H9 (cell line): Measurements from ENCODE around the gene SLC24A4. TPM values are rescaled to one million over a fixed set of nuclear protein-coding genes. Genes with fewer than 3 reads are reported as not detected.

Experiments
- DNase-seq: peaks from one replicate; pipeline ENCODE4 v3.0.0-alpha.2; 2017
- H2AFZ ChIP-seq: one replicate; pipeline ENCODE4 v1.6.1; 2013; ENCODE audit warnings: mild to moderate bottlenecking, low read length, control low read depth, moderate library complexity
- H2AK5ac ChIP-seq: 2 replicates; pipeline ENCODE4 v1.6.1; 2013; ENCODE audit warnings: low read length, control low read depth, mixed read lengths; ENCODE audit not compliant: insufficient read length
- H2BK120ac ChIP-seq: one replicate; pipeline ENCODE4 v1.6.1; 2013; ENCODE audit warnings: low read depth, mild to moderate bottlenecking, low read length, control low read depth, inconsistent platforms; ENCODE audit not compliant: poor library complexity, severe bottlenecking
- H2BK12ac ChIP-seq: 2 replicates; pipeline ENCODE4 v1.6.1; 2013; ENCODE audit warnings: low read length, control low read depth, mixed read lengths, low read depth; ENCODE audit not compliant: insufficient read length
- H2BK15ac ChIP-seq: 2 replicates; pipeline ENCODE4 v1.6.1; 2013; ENCODE audit warnings: low read depth, low read length, control low read depth
- H2BK20ac ChIP-seq: one replicate; pipeline ENCODE4 v1.6.1; 2013; ENCODE audit warnings: low read depth, mild to moderate bottlenecking, low read length, control low read depth, inconsistent platforms; ENCODE audit not compliant: poor library complexity, severe bottlenecking
- H2BK5ac ChIP-seq: 2 replicates; pipeline ENCODE4 v1.6.1; 2013; ENCODE audit warnings: low read length, control low read depth, mixed read lengths; ENCODE audit not compliant: insufficient read length
- H3K14ac ChIP-seq: 2 replicates; pipeline ENCODE4 v1.6.1; 2013; ENCODE audit warnings: low read length, control low read depth; ENCODE audit not compliant: insufficient read depth
- H3K18ac ChIP-seq: 2 replicates; pipeline ENCODE4 v1.6.1; 2013; ENCODE audit warnings: low read depth, mild to moderate bottlenecking, mixed read lengths, low read length, control low read depth; ENCODE audit not compliant: insufficient read length
- H3K23ac ChIP-seq: 2 replicates; pipeline ENCODE4 v1.6.1; 2013; ENCODE audit warnings: low read length, control low read depth, mixed read lengths, low read depth; ENCODE audit not compliant: insufficient read length
- H3K23me2 ChIP-seq: 2 replicates; pipeline ENCODE4 v1.6.1; 2013; ENCODE audit warnings: low read depth, mild to moderate bottlenecking, mixed read lengths, low read length, control low read depth; ENCODE audit not compliant: insufficient read length, poor library complexity, severe bottlenecking
- H3K27ac ChIP-seq: 2 replicates; pipeline ENCODE4 v1.5.1; 2013; ENCODE audit warnings: low read length, control low read depth, mixed read lengths, low read depth; ENCODE audit not compliant: insufficient read length
- H3K27me3 ChIP-seq: 2 replicates; pipeline ENCODE4 v1.6.1; 2013; ENCODE audit warnings: low read length, control low read depth, inconsistent platforms; ENCODE audit not compliant: insufficient read depth
- H3K4ac ChIP-seq: 2 replicates; pipeline ENCODE4 v1.6.1; 2013; ENCODE audit warnings: low read depth, mild to moderate bottlenecking, control low read depth, inconsistent platforms, low read length, moderate library complexity
- H3K4me1 ChIP-seq: 2 replicates; pipeline ENCODE4 v1.6.1; 2013; ENCODE audit warnings: low read length, control low read depth, inconsistent platforms; ENCODE audit not compliant: insufficient read depth
- H3K4me2 ChIP-seq: 2 replicates; pipeline ENCODE4 v1.6.1; 2013; ENCODE audit warnings: low read length, control low read depth, mixed read lengths; ENCODE audit not compliant: insufficient read length, insufficient read depth
- H3K56ac ChIP-seq: 2 replicates; pipeline ENCODE4 v1.6.1; 2013; ENCODE audit warnings: low read depth, mild to moderate bottlenecking, mixed read lengths, low read length, control low read depth; ENCODE audit not compliant: insufficient read length
- H3K79me1 ChIP-seq: 2 replicates; pipeline ENCODE4 v1.6.1; 2013; ENCODE audit warnings: low read depth, mild to moderate bottlenecking, moderate library complexity, low read length, control low read depth, inconsistent platforms; ENCODE audit not compliant: insufficient read depth, poor library complexity, severe bottlenecking
- H3K79me2 ChIP-seq: 2 replicates; pipeline ENCODE4 v1.6.1; 2013; ENCODE audit warnings: low read length, control low read depth, inconsistent platforms; ENCODE audit not compliant: insufficient read depth
- H3K9ac ChIP-seq: 2 replicates; pipeline ENCODE4 v1.6.1; 2013; ENCODE audit warnings: low read length, control low read depth, mixed read lengths; ENCODE audit not compliant: insufficient read length; ENCODE audit errors: extremely low read depth
- H3K9me3 ChIP-seq: one replicate; pipeline ENCODE4 v1.6.1; 2013; ENCODE audit warnings: low read depth, low read length, inconsistent platforms; ENCODE audit not compliant: control insufficient read depth
- H3T11ph ChIP-seq: one replicate; pipeline ENCODE4 v1.6.1; 2013; ENCODE audit warnings: mild to moderate bottlenecking, low read length, control low read depth, inconsistent platforms
- H4K20me1 ChIP-seq: one replicate; pipeline ENCODE4 v1.6.1; 2013; ENCODE audit not compliant: control insufficient read depth, insufficient read length, insufficient read depth
- H4K5ac ChIP-seq: 2 replicates; pipeline ENCODE4 v1.6.1; 2013; ENCODE audit warnings: low read depth, mild to moderate bottlenecking, mixed read lengths, low read length, control low read depth; ENCODE audit not compliant: insufficient read length
- H4K8ac ChIP-seq: replicated peaks from 2 replicates; pipeline ENCODE4 v1.6.1; 2013; ENCODE audit warnings: low read length, control low read depth, mixed read lengths, low read depth; ENCODE audit not compliant: insufficient read length
- H4K91ac ChIP-seq: 2 replicates; pipeline ENCODE4 v1.6.1; 2013; ENCODE audit warnings: low read depth, mild to moderate bottlenecking, moderate library complexity, mixed read lengths, low read length, control low read depth; ENCODE audit not compliant: insufficient read length
- H3K27ac Mint-ChIP-seq, 3 experiments: 2 replicates in 2 of 3; 3 replicates in 1 of 3; pipeline ENCODE4 v1.8.0; 2020 to 2021; ENCODE audit warnings: mixed read lengths in 3 of 3, mild to moderate bottlenecking in 1 of 3, moderate library complexity in 1 of 3
- H3K27me3 Mint-ChIP-seq: 2 replicates; pipeline ENCODE4 v1.8.0; 2021; ENCODE audit warnings: low read depth, mild to moderate bottlenecking, moderate library complexity, mixed read lengths
- H3K36me3 Mint-ChIP-seq, 3 experiments: 2 replicates in 2 of 3; 3 replicates in 1 of 3; pipeline ENCODE4 v1.8.0; 2020 to 2021; ENCODE audit warnings: low read depth in 3 of 3, mixed read lengths in 3 of 3; ENCODE audit not compliant: insufficient read depth in 1 of 3
- H3K4me1 Mint-ChIP-seq, 2 experiments: 2 replicates each; pipeline ENCODE4 v1.8.0; 2020; ENCODE audit warnings: mixed read lengths in 2 of 2
- H3K4me3 Mint-ChIP-seq, 2 experiments: 2 replicates in 1 of 2; 3 replicates in 1 of 2; pipeline ENCODE4 v1.8.0; 2020 to 2021; ENCODE audit warnings: mild to moderate bottlenecking in 2 of 2, mixed read lengths in 2 of 2, moderate library complexity in 1 of 2
- H3K9me3 Mint-ChIP-seq, 2 experiments: 2 replicates in 1 of 2; 3 replicates in 1 of 2; pipeline ENCODE4 v1.8.0; 2020; ENCODE audit warnings: mild to moderate bottlenecking in 2 of 2, mixed read lengths in 2 of 2, moderate library complexity in 1 of 2
- WGBS: extraction: QIAGEN DNeasy Blood & Tissue Kit; methylation state at CpG from one replicate; pipeline ENCODE4 v1.1.7; 2013; ENCODE audit warnings: missing lambda C conversion rate, low lambda C conversion rate, mixed read lengths; ENCODE audit not compliant: insufficient read length; ENCODE audit errors: extremely low coverage; 5-methylcytosine and 5-hydroxymethylcytosine counted together
- total RNA-seq: library from RNA; stranded (reverse); gene quantifications from 2 replicates; pipeline ENCODE4 v1.2.1, GENCODE V29; 2021
- TF ChIP-seq, protein P1 (sequence below): fragments of 200-600 bp; sonication (generic); conservative IDR thresholded peaks from 3 replicates; pipeline ENCODE4 v1.8.0; 2021; ENCODE audit warnings: antibody characterized with exemption, mild to moderate bottlenecking

Gene SLC24A4
- total RNA-seq, 1 experiment from 2014 or later, result 0.24 TPM

DNA sequence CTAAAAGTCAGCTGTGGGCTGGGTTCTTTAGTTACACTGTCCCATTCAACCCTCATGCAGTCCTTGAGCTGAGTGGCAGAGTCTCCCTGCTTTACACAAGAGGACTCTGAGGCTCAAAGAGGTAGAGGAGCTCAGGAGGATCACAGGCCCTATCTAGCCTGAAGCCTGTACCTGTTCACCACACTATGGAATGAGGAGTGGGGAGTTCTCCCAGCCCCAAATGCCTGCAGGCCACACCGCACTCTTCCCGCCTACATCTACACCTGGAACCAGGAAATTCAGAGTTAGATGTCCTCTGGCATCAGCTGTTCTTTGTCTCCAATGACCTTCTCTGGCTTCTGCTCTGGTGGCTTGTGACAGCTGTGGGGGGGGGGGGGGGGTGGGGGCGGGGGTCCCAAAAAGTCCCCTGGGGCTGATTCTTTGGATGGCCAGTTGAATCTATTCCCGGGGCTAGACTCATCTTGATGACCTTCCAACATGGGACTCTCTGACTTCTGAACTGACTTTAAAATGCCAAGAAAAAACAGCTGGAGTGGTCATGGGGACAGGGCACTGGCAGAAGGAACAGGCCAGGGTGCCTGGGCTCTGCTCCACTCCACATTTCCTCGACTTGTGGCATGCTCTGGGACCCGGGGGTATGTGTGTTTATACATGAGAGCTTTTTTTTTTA, 221.2 kb downstream of the SLC24A4 start:
- WGBS, result no CpG with 5 or more reads among the region's 6 CpGs
- H3K27ac Mint-ChIP-seq, result no peak overlapping the region; a peak in 1 of 7 replicates

More for the DNA sequence above, 221.2 kb downstream of the SLC24A4 start:
- TF ChIP-seq, protein P1, sequence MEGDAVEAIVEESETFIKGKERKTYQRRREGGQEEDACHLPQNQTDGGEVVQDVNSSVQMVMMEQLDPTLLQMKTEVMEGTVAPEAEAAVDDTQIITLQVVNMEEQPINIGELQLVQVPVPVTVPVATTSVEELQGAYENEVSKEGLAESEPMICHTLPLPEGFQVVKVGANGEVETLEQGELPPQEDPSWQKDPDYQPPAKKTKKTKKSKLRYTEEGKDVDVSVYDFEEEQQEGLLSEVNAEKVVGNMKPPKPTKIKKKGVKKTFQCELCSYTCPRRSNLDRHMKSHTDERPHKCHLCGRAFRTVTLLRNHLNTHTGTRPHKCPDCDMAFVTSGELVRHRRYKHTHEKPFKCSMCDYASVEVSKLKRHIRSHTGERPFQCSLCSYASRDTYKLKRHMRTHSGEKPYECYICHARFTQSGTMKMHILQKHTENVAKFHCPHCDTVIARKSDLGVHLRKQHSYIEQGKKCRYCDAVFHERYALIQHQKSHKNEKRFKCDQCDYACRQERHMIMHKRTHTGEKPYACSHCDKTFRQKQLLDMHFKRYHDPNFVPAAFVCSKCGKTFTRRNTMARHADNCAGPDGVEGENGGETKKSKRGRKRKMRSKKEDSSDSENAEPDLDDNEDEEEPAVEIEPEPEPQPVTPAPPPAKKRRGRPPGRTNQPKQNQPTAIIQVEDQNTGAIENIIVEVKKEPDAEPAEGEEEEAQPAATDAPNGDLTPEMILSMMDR, result no peak
- Mint-ChIP-seq H3K9me3 (no peaks in the 10 kb centered on the region), H3K27me3 (no peaks in the 10 kb centered on the region), H3K36me3 (no peaks in the 10 kb centered on the region), H3K4me1 (peaks cover 5 to 7% of the 10 kb centered on the region in 2 experiments; a peak in 2 of 4 replicates), H3K4me3 (no peak overlapping the region)
- no peak overlapping the region for H2AFZ ChIP-seq
- H3K27me3 ChIP-seq, result no peaks in the 10 kb centered on the region
- H2BK12ac ChIP-seq, result no peak overlapping the region
- no peaks in the 10 kb centered on the region for H3K9me3 ChIP-seq
- H4K20me1 ChIP-seq, result no peaks in the 10 kb centered on the region
- H3K23ac ChIP-seq, result no peak overlapping the region
- H4K91ac ChIP-seq, result no peak overlapping the region
- H2BK20ac ChIP-seq, result no peak overlapping the region
- H2BK15ac ChIP-seq, result no peak overlapping the region
- no peak overlapping the region for H2BK5ac ChIP-seq
- DNase-seq, result no peak
- no peak overlapping the region for H3K4ac ChIP-seq
- H3K4me1 ChIP-seq, result no peaks in the 10 kb centered on the region
- H3K27ac ChIP-seq, result no peak overlapping the region
- no peak overlapping the region for H3K9ac ChIP-seq
- H3K23me2 ChIP-seq, result no peaks in the 10 kb centered on the region
- H3K56ac ChIP-seq, result no peak overlapping the region
- H3K79me1 ChIP-seq, result no peaks in the 10 kb centered on the region
- H2BK120ac ChIP-seq, result no peak overlapping the region
- no peak overlapping the region for H3K14ac ChIP-seq
- no peak overlapping the region for H4K5ac ChIP-seq
- H3K79me2 ChIP-seq, result no peaks in the 10 kb centered on the region
- H3K4me2 ChIP-seq, result no peak overlapping the region
- H3T11ph ChIP-seq, result no peak overlapping the region
- no peak overlapping the region for H3K18ac ChIP-seq
- no peak overlapping the region for H2AK5ac ChIP-seq
- H4K8ac ChIP-seq, result no peak overlapping the region
